Kidney (tissue), 14 donors: ENCODE data around the gene LTA4H. TPM values are rescaled to one million over a fixed set of nuclear protein-coding genes. Genes with fewer than 3 reads are reported as not detected.

Experiments used
- DNase-seq, 5 donors: peaks; one replicate each; pipeline ENCODE4 v3.0.0-alpha.2; 2013 to 2020
- FAIRE-seq: peaks from 2 replicates; lab custom pipeline; 2012; peaks lifted over from hg19 to GRCh38; lab: Jason Lieb, UNC
- H3K27ac ChIP-seq, 2 donors: one replicate each; pipeline ENCODE4 v1.7.0; 2013; ENCODE audit warnings: low read depth in 2 of 2, low read length in 2 of 2, inconsistent platforms in 1 of 2
- H3K27me3 ChIP-seq: one replicate; pipeline ENCODE4 v1.7.1; 2013; ENCODE audit warnings: low read length, inconsistent platforms; ENCODE audit not compliant: control insufficient read depth, insufficient read depth
- H3K36me3 ChIP-seq, 3 donors: one replicate each; pipeline versions ENCODE4 v1.7.0 to v1.7.1; 2013; ENCODE audit warnings: low read length in 3 of 3, control low read depth in 1 of 3, inconsistent platforms in 1 of 3; ENCODE audit not compliant: insufficient read depth in 3 of 3, control insufficient read depth in 2 of 3
- H3K4me1 ChIP-seq, 3 donors: one replicate each; pipeline versions ENCODE4 v1.7.0 to v1.7.1; 2013; ENCODE audit warnings: low read length in 3 of 3, inconsistent platforms in 1 of 3, low read depth in 1 of 3; ENCODE audit not compliant: control insufficient read depth in 2 of 3, insufficient read depth in 2 of 3
- H3K4me3 ChIP-seq, 3 donors: one replicate each; pipeline versions ENCODE4 v1.7.0 to v1.8.1; 2013; ENCODE audit warnings: low read length in 3 of 3, control low read depth in 1 of 3, inconsistent platforms in 1 of 3
- H3K9ac ChIP-seq, 3 donors: one replicate each; pipeline versions ENCODE4 v1.7.0 to v1.7.1; 2013; ENCODE audit warnings: low read length in 3 of 3, control low read depth in 1 of 3, inconsistent platforms in 1 of 3
- H3K9me3 ChIP-seq, 3 donors: one replicate each; pipeline versions ENCODE4 v1.7.0 to v1.7.1; 2013; ENCODE audit warnings: low read length in 3 of 3, control low read depth in 1 of 3, inconsistent platforms in 1 of 3; ENCODE audit not compliant: control insufficient read depth in 2 of 3, insufficient read depth in 1 of 3
- intact Hi-C: fragments of 100-400 bp; cut with DNase I; formaldehyde crosslinking; loops from one replicate; pipeline ENCODE4 v1.11.1; 2022
- polyA plus RNA-seq: library from polyadenylated mRNA; stranded (reverse); fragments of 350-450 nt; fragmentation: Illumina TruSeq; extraction: RNeasy Lipid Tissue Mini Kit (QIAGEN cat#74804); gene quantifications from one replicate; pipeline ENCODE4 v1.2.3, GENCODE V29; 2014; ENCODE audit warnings: low read depth, low replicate concordance; ENCODE audit not compliant: insufficient read depth
- total RNA-seq: library from RNA; stranded (reverse); fragmentation: NEBNext Ultra II Directional; extraction: Animal tissue kit (Norgen Biotek cat#: 25700); gene quantifications from one replicate; pipeline ENCODE4 v1.2.1, GENCODE V29; 2021
- TF ChIP-seq, protein P1 (sequence below): IDR thresholded peaks from 3 replicates; pipeline ENCODE4 v1.5.1; 2012; ENCODE audit warnings: mild to moderate bottlenecking, moderate library complexity, borderline replicate concordance; ENCODE audit not compliant: insufficient read depth; ENCODE audit errors: extremely low read depth
- donor health status: control.
- donor health status: control.
- donor health status: control.
- donor health status: control.
- donor health status: control.
- donor health status: DM: yes; HTN: yes; CAD: no.
- donor health status: Normal renal cell carcinoma (clear cell type).

The LTA4H gene
- total and polyA plus RNA-seq, 2 donors from 2014 or later = 56.5 to 57.4 TPM

DNA sequence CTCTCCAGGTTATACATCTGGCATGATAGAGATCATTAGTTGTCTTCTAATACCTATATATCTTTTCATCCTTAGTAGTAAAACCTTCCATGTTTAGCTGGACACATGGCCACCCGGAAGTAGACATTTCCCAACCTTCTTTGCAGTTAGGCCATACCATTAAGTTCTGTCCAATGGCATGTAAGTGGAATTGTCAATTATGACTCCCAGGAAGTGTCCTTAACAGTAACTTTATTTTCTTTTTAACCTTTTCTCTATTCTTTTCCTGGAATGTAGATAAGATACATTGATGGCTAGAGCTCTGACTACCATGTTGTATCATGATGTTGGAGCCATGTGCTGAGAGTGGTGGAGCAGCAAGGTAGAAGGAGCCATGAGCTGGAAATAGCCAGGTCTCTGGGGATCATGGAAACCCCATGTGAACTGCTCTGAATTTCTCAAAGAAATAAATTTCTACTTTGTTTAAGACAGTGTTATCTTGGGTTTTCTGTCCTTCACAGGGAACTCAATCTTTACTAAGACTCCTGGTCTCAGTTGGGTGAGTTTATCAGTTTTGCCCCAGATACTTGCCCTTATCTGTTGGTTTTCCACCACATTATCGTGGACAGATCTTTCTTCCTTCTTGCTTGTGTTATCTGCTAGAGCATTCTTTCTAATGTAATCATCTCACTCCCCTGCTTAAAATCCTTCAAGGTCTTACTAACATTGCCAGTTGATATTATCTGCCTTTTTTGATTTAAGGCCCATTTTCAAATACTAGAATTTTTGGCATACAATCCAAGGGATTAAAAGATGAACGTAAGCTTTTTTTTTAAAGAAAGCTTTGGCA is 5.1 kb upstream of the LTA4H start:
- no peak overlapping the region for H3K9ac ChIP-seq
- TF ChIP-seq, protein P1, sequence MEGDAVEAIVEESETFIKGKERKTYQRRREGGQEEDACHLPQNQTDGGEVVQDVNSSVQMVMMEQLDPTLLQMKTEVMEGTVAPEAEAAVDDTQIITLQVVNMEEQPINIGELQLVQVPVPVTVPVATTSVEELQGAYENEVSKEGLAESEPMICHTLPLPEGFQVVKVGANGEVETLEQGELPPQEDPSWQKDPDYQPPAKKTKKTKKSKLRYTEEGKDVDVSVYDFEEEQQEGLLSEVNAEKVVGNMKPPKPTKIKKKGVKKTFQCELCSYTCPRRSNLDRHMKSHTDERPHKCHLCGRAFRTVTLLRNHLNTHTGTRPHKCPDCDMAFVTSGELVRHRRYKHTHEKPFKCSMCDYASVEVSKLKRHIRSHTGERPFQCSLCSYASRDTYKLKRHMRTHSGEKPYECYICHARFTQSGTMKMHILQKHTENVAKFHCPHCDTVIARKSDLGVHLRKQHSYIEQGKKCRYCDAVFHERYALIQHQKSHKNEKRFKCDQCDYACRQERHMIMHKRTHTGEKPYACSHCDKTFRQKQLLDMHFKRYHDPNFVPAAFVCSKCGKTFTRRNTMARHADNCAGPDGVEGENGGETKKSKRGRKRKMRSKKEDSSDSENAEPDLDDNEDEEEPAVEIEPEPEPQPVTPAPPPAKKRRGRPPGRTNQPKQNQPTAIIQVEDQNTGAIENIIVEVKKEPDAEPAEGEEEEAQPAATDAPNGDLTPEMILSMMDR = no peak
- no peaks in the 10 kb centered on the region for H3K27me3 ChIP-seq
- DNase-seq (no peak), FAIRE-seq (no peak)
- intact Hi-C loops = no loop called here
- H3K27ac ChIP-seq = no peak overlapping the region
- H3K36me3 ChIP-seq = no peaks in the 10 kb centered on the region
- H3K4me3 ChIP-seq = no peak overlapping the region
- H3K4me1 ChIP-seq = no peaks in the 10 kb centered on the region
- H3K9me3 ChIP-seq = no peaks in the 10 kb centered on the region

- Histone ChIP-seq H3K4me1 (no peaks in the 10 kb centered on the region), H3K9ac (no peak overlapping the region), H3K27ac (no peak overlapping the region), H3K4me3 (no peak overlapping the region), H3K36me3 (no peaks in the 10 kb centered on the region), H3K27me3 (no peaks in the 10 kb centered on the region), H3K9me3 (no peaks in the 10 kb centered on the region)
- TF ChIP-seq, protein P1 = no peak
- FAIRE-seq (no peak), DNase-seq (no peak)
- intact Hi-C loops = no loop called here
Measured at GRCh38 chr12:96039516-96039915, 4.1 kb upstream of the LTA4H start.

- peaks cover 4 to 10% (median 6%) of the 10 kb centered on the region in 3 donors for H3K4me1 ChIP-seq
- no peak for DNase-seq
- H3K27ac ChIP-seq = no peak overlapping the region
- no peaks in the 10 kb centered on the region for H3K9me3 ChIP-seq
- no peak overlapping the region for H3K4me3 ChIP-seq
- TF ChIP-seq, protein P1 = no peak
- intact Hi-C loops = no loop called here
- no peaks in the 10 kb centered on the region for H3K36me3 ChIP-seq
- no peaks in the 10 kb centered on the region for H3K27me3 ChIP-seq
- H3K9ac ChIP-seq = no peak overlapping the region
- FAIRE-seq = no peak
Measured at GRCh38 chr12:96036765-96037455, 1.5 kb upstream of the LTA4H start.
